OCI-LY7 (cell line): Measurements from ENCODE around the gene KAT6B. TPM values are rescaled to one million over a fixed set of nuclear protein-coding genes. Genes with fewer than 3 reads are reported as not detected.
"Not testable (repeated sequence)": the region's sequence is repeated elsewhere in the genome, so short reads cannot be mapped to it uniquely, and the experiment has no call there.

Experiments
- Bru-seq: library from RNA; stranded (reverse); fragments of 400-500 nt; gene quantifications from one replicate; lab custom pipeline; 2021; lab: Mats Ljungman, UMichigan
- BruChase-seq, 2 experiments: library from RNA; stranded (reverse); fragments of 400-500 nt; gene quantifications; one replicate each; lab custom pipeline; 2021; lab: Mats Ljungman, UMichigan
- BruUV-seq: library from RNA; stranded (reverse); fragments of 400-500 nt; replicated peaks from 2 replicates; lab custom pipeline; 2021; lab: Mats Ljungman, UMichigan
- CTCF ChIA-PET: fragments of 300-600 bp; sonication (Branson Sonifier 250); formaldehyde crosslinking; loops from one replicate; lab custom pipeline; 2022; ENCODE audit warnings: antibody characterized with exemption; ENCODE audit not compliant: unreplicated experiment; lab: Charles Lee
- POLR2A ChIA-PET: fragments of 300-600 bp; sonication (Branson Sonifier 250); formaldehyde crosslinking; loops from one replicate; lab custom pipeline; 2022; ENCODE audit warnings: antibody characterized with exemption; lab: Charles Lee
- DNase-seq: peaks from one replicate; pipeline ENCODE4 v3.0.0-alpha.2; 2015; ENCODE audit warnings: low spot score
- H2AFZ ChIP-seq: fragments of 200-600 bp; sonication (generic), shearing (Covaris generic); 2 replicates; pipeline ENCODE4 v1.6.1; 2014; ENCODE audit warnings: mild to moderate bottlenecking, antibody characterized with exemption, low read length, moderate library complexity
- H3K27ac ChIP-seq: fragments of 200-600 bp; sonication (generic); 2 replicates; pipeline ENCODE4 v1.5.1; 2014; ENCODE audit warnings: mixed run types, low read depth, mild to moderate bottlenecking, moderate library complexity, low read length, inconsistent platforms; ENCODE audit not compliant: poor library complexity, severe bottlenecking
- H3K36me3 ChIP-seq: fragments of 200-600 bp; sonication (generic); 2 replicates; pipeline ENCODE4 v1.6.1; 2014; ENCODE audit warnings: mild to moderate bottlenecking, antibody characterized with exemption, low read length, moderate library complexity, mixed read lengths; ENCODE audit not compliant: insufficient read depth
- H3K4me1 ChIP-seq: fragments of 200-600 bp; sonication (generic); 2 replicates; pipeline ENCODE4 v1.5.1; 2014; ENCODE audit warnings: mild to moderate bottlenecking, low read length; ENCODE audit not compliant: insufficient read depth, poor library complexity, severe bottlenecking
- H3K4me2 ChIP-seq: fragments of 200-600 bp; sonication (generic); 2 replicates; pipeline ENCODE4 v1.6.1; 2014; ENCODE audit warnings: mild to moderate bottlenecking, low read length
- H3K4me3 ChIP-seq: fragments of 200-600 bp; sonication (generic); 2 replicates; pipeline ENCODE4 v1.5.1; 2014; ENCODE audit warnings: mild to moderate bottlenecking, low read depth, low read length; ENCODE audit not compliant: poor library complexity, severe bottlenecking
- H3K79me2 ChIP-seq: fragments of 200-600 bp; sonication (generic); 2 replicates; pipeline ENCODE4 v1.6.1; 2016; ENCODE audit warnings: low read depth, mild to moderate bottlenecking, low read length, moderate library complexity, mixed read lengths; ENCODE audit not compliant: insufficient read depth
- H3K9me2 ChIP-seq: fragments of 200-600 bp; sonication (generic); 2 replicates; pipeline ENCODE4 v1.6.1; 2016; ENCODE audit warnings: mild to moderate bottlenecking, low read length, mixed read lengths; ENCODE audit not compliant: insufficient read depth
- H3K9me3 ChIP-seq: fragments of 200-600 bp; sonication (generic); 2 replicates; pipeline ENCODE4 v1.6.1; 2014; ENCODE audit warnings: mild to moderate bottlenecking, mixed run types, low read length, mixed read lengths
- H4K20me1 ChIP-seq: fragments of 200-600 bp; sonication (generic); 2 replicates; pipeline ENCODE4 v1.6.1; 2014; ENCODE audit warnings: mild to moderate bottlenecking, antibody characterized with exemption, low read length, moderate library complexity, mixed read lengths; ENCODE audit not compliant: insufficient read depth
- CTCF ChIP-seq: fragments of 200-600 bp; sonication (generic); conservative IDR thresholded peaks from 2 replicates; pipeline ENCODE4 v1.5.1; 2014; ENCODE audit warnings: mild to moderate bottlenecking, antibody characterized with exemption, low read length, moderate library complexity, mixed read lengths
- EZH2phosphoT487 ChIP-seq: fragments of 200-600 bp; sonication (generic); IDR thresholded peaks from 2 replicates; pipeline ENCODE4 v1.6.1; 2018; ENCODE audit warnings: low read depth, borderline replicate concordance, mild to moderate bottlenecking, mixed run types, antibody characterized with exemption, low read length, moderate library complexity, mixed read lengths
- intact Hi-C: fragments of 100-400 bp; cut with micrococcal nuclease; formaldehyde crosslinking; loops from one replicate; pipeline ENCODE4 v1.10.0; 2022; ENCODE audit not compliant: unreplicated experiment
- long read RNA-seq: library from polyadenylated mRNA; stranded (forward); transcript quantifications from one replicate; pipeline ENCODE4 v2.0.0, GENCODE V29; 2022
- total RNA-seq, 2 experiments: library from RNA; depleted of rRNA in 1 of 2; stranded (reverse); fragments of >200 nt in 1 of 2; shearing (Covaris generic) in 1 of 2; gene quantifications; 2 replicates each; pipeline ENCODE4 v1.2.3, GENCODE V29; 2014 to 2022

Gene KAT6B
- total RNA-seq (2014; rRNA removed; shearing (Covaris generic)) (20.8 and 20.9 TPM in 2 replicates), total RNA-seq (2022) (31.4 and 40.8 TPM in 2 replicates), Bru-seq, nascent RNA (percentile 82 among the genes with signal in this experiment), BruChase-seq, experiment 1, labeled RNA remaining after a 6-hour chase (percentile 70 among the genes with signal in this experiment), BruChase-seq, experiment 2, labeled RNA remaining after a 2-hour chase (percentile 72 among the genes with signal in this experiment)
- long read RNA-seq, full-length matches to known transcripts: 1 of 16 reads
- long read RNA-seq, partial matches to known transcripts: 12 of 16 reads
- long read RNA-seq, other reads (novel, unspliced or antisense): 3 of 16 reads

DNA sequence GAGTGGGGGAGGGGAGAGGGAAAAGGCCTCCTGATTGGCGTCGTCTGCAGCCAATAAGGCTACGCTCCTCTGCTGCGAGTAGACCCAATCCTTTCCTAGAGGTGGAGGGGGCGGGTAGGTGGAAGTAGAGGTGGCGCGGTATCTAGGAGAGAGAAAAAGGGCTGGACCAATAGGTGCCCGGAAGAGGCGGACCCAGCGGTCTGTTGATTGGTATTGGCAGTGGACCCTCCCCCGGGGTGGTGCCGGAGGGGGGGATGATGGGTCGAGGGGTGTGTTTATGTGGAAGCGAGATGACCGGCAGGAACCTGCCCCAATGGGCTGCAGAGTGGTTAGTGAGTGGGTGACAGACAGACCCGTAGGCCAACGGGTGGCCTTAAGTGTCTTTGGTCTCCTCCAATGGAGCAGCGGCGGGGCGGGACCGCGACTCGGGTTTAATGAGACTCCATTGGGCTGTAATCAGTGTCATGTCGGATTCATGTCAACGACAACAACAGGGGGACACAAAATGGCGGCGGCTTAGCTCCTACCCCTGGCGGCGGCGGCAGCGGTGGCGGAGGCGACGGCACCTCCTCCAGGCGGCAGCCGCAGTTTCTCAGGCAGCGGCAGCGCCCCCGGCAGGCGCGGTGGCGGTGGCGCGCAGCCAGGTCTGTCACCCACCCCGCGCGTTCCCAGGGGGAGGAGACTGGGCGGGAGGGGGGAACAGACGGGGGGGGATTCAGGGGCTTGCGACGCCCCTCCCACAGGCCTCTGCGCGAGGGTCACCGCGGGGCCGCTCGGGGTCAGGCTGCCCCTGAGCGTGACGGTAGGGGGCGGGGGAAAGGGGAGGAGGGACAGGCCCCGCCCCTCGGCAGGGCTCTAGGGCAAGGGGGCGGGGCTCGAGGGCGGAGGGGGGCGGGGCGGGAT, at the start of gene KAT6B:
KAT6B (plus strand) TSS at position 459 of the 903 bp plus-strand sequence. CDS start 16,258 bp downstream, outside the sequence.
- H3K4me1 ChIP-seq: peaks cover 23% of the 10 kb centered on the region
- no peaks in the 10 kb centered on the region for H3K9me2 ChIP-seq
- peak within 1 kb of the TSS; percentile 66 for H2AFZ ChIP-seq
- peak within 1 kb of the TSS; percentile 84 for H3K4me2 ChIP-seq
- H3K36me3 ChIP-seq: 0 out of 2 replicates have a peak, but pooled peaks cover 4% of the 10 kb centered on the region
- H3K9me3 ChIP-seq: no peaks in the 10 kb centered on the region
- no TSS peak for BruUV-seq
- ChIA-PET CTCF (interaction anchor here (0.6 to 0.7 kb wide), 4 partner anchors 29 to 368 kb away, joined by 3 to 14 read pairs (median 10); no protein-coding TSS in a partner anchor), POLR2A (interaction anchor here (0.6 to 1.2 kb wide), 7 partner anchors 12 to 247 kb away, joined by 3 to 6 read pairs (median 4); no protein-coding TSS in a partner anchor)
- peak within 1 kb of the TSS; percentile 81 for H3K4me3 ChIP-seq
- H3K79me2 ChIP-seq: peaks cover 27% of the 10 kb centered on the region
- H3K27ac ChIP-seq: peak within 1 kb of the TSS; percentile 83
- no peaks in the 10 kb centered on the region for H4K20me1 ChIP-seq
- intact Hi-C loops: loop anchor here (1.0 to 10.0 kb wide), 6 partner anchors 28 to 408 kb away; partner anchors contain the start of gene SAMD8
- TF ChIP-seq EZH2phosphoT487: no peak
- TF ChIP-seq CTCF: peak; percentile 53
- peak; percentile 100 for DNase-seq

GRCh38 chr10:74778436-74779094, 47.8 kb upstream of the KAT6B start:
- peaks cover 41% of the 10 kb centered on the region for H3K9me3 ChIP-seq
- ChIA-PET CTCF (no interaction called here), POLR2A (no interaction called here)
- no peaks in the 10 kb centered on the region for H4K20me1 ChIP-seq
- no peak overlapping the region for H3K27ac ChIP-seq
- TF ChIP-seq CTCF (no peak), EZH2phosphoT487 (no peak)
- H3K4me1 ChIP-seq: no peaks in the 10 kb centered on the region
- no peaks in the 10 kb centered on the region for H3K36me3 ChIP-seq
- no peak overlapping the region for H2AFZ ChIP-seq
- no TSS peak for BruUV-seq
- DNase-seq: peak; percentile 48
- intact Hi-C loops: no loop called here
- H3K9me2 ChIP-seq: no peaks in the 10 kb centered on the region
- H3K4me2 ChIP-seq: no peak overlapping the region
- no peak overlapping the region for H3K4me3 ChIP-seq
- H3K79me2 ChIP-seq: no peaks in the 10 kb centered on the region

- POLR2A ChIA-PET: interaction anchor here (1.1 kb wide), 1 partner anchor 9 kb away, joined by 3 read pairs; no protein-coding TSS in a partner anchor
- H3K9me3 ChIP-seq: peaks cover 19% of the 10 kb centered on the region
- H2AFZ ChIP-seq, H3K4me2 ChIP-seq, BruUV-seq, H3K4me1 ChIP-seq, H3K27ac ChIP-seq, DNase-seq, H3K4me3 ChIP-seq, intact Hi-C loops, H3K79me2 ChIP-seq, CTCF ChIA-PET, H3K36me3 ChIP-seq, H3K9me2 ChIP-seq, H4K20me1 ChIP-seq: not testable (repeated sequence)
These were observed 44.5 kb upstream of the KAT6B start for GRCh38 chr10:74781870-74782269.
